Measurements from ENCODE around the gene CCT6A.
"Not testable (repeated sequence)": the region's sequence is repeated elsewhere in the genome, so short reads cannot be mapped to it uniquely, and the experiment has no call there.

CCT6A gene

DNA sequence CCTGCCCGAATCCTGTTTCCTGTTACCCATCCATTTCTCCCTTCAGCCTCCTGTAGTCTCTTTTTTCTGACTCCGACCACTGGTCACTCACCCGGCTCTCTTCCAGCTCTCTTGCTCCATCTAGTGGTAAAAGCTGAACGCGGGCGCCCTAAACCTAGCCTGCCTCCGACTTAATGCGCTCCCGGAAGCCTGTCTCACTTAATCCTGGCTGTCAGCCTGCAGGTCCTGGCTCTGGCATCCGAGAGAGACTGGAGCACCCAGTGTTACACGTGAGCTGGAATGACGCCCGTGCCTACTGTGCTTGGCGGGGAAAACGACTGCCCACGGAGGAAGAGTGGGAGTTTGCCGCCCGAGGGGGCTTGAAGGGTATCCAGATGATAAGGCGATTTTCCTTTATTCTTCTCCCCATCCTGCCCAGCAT, 22.8 kb downstream of the CCT6A start:
- no peak overlapping the region for H2BK15ac ChIP-seq (replicated peaks; ENCODE audit: low read depth)
- no peaks in the 10 kb centered on the region for H3K27me3 ChIP-seq (ENCODE audit: insufficient read depth, low read length, poor library complexity)
- no peak overlapping the region for H4K8ac ChIP-seq (ENCODE audit: low read depth, low read length)
- no peak overlapping the region for H3K23ac ChIP-seq (ENCODE audit: low read length)
- peak; percentile 92 for DNase-seq
- H2BK120ac ChIP-seq (ENCODE audit: low read depth, low read length) = no peak overlapping the region
- H3K36me3 ChIP-seq (ENCODE audit: control insufficient read depth, insufficient read depth, low read length) = no peaks in the 10 kb centered on the region
- no peak overlapping the region for H3K4me2 ChIP-seq (ENCODE audit: low read length)
- no peak overlapping the region for H3K27ac ChIP-seq (ENCODE audit: low read depth, low read length)
- H2AK5ac ChIP-seq (ENCODE audit: low read length) = no peak overlapping the region
- H3K4ac ChIP-seq (ENCODE audit: low read depth, low read length) = no peak overlapping the region
- H3K18ac ChIP-seq (ENCODE audit: low read length) = no peak overlapping the region
- no peaks in the 10 kb centered on the region for H3K4me1 ChIP-seq (ENCODE audit: control insufficient read depth, low read depth, low read length)
- H3K79me2 ChIP-seq (ENCODE audit: control insufficient read depth, insufficient read depth, low read length) = no peaks in the 10 kb centered on the region
- H3K9ac ChIP-seq (ENCODE audit: low read length) = no peak overlapping the region
- WGBS (ENCODE audit: extremely low coverage, insufficient coverage, low lambda C conversion rate) = no CpG with 5 or more reads among the region's 19 CpGs
- no peaks in the 10 kb centered on the region for H3K79me1 ChIP-seq (ENCODE audit: low read length)
- H3K4me3 ChIP-seq (ENCODE audit: low read length) = no peak overlapping the region
- H4K5ac ChIP-seq (ENCODE audit: low read length) = no peak overlapping the region
- H3K56ac ChIP-seq (ENCODE audit: low read length) = no peak overlapping the region
- H2BK5ac ChIP-seq (ENCODE audit: low read length) = no peak overlapping the region

DNA sequence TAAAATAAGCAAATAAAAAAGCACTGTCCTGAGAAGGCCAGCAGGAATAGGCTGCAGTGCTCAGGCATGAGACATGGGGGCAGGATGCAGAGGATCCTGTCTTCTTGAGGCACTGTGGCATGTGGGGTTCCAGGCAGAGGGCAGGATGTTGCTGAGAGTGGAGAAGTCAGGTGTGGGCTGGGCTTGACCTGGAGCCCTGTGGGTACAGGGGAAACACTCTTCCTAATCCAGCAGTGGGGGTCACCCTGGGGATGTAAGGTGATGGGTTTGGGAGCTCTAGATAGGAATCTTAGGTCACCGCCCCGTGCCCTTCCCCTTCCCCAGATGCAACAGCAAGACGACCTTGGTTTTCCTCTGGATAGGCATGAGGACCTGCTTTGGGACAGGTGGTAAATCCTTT, 26.1 kb downstream of the CCT6A start:
- H4K5ac ChIP-seq (ENCODE audit: low read length) = no peak overlapping the region
- no peaks in the 10 kb centered on the region for H3K4me1 ChIP-seq (ENCODE audit: control insufficient read depth, low read depth, low read length)
- no peak for DNase-seq
- H3K4ac ChIP-seq (ENCODE audit: low read depth, low read length) = no peak overlapping the region
- peaks cover 1% of the 10 kb centered on the region for H3K36me3 ChIP-seq (ENCODE audit: control insufficient read depth, insufficient read depth, low read length)
- H3K4me3 ChIP-seq (ENCODE audit: low read length) = no peak overlapping the region
- no peak overlapping the region for H3K23ac ChIP-seq (ENCODE audit: low read length)
- H3K79me2 ChIP-seq (ENCODE audit: control insufficient read depth, insufficient read depth, low read length) = no peaks in the 10 kb centered on the region
- no peak overlapping the region for H3K9ac ChIP-seq (ENCODE audit: low read length)
- no peak overlapping the region for H2AK5ac ChIP-seq (ENCODE audit: low read length)
- no peak overlapping the region for H3K18ac ChIP-seq (ENCODE audit: low read length)
- no peaks in the 10 kb centered on the region for H3K79me1 ChIP-seq (ENCODE audit: low read length)
- H3K4me2 ChIP-seq (ENCODE audit: low read length) = no peak overlapping the region
- H2BK120ac ChIP-seq (ENCODE audit: low read depth, low read length) = no peak overlapping the region
- H2BK5ac ChIP-seq (ENCODE audit: low read length) = no peak overlapping the region
- H3K27me3 ChIP-seq (ENCODE audit: insufficient read depth, low read length, poor library complexity) = no peaks in the 10 kb centered on the region
- H3K27ac ChIP-seq (ENCODE audit: low read depth, low read length) = no peak overlapping the region
- WGBS (ENCODE audit: extremely low coverage, insufficient coverage, low lambda C conversion rate) = no CpG with 5 or more reads among the region's 3 CpGs
- H4K8ac ChIP-seq (ENCODE audit: low read depth, low read length) = no peak overlapping the region
- H2BK15ac ChIP-seq (replicated peaks; ENCODE audit: low read depth) = no peak overlapping the region
- H3K56ac ChIP-seq (ENCODE audit: low read length) = no peak overlapping the region

DNA sequence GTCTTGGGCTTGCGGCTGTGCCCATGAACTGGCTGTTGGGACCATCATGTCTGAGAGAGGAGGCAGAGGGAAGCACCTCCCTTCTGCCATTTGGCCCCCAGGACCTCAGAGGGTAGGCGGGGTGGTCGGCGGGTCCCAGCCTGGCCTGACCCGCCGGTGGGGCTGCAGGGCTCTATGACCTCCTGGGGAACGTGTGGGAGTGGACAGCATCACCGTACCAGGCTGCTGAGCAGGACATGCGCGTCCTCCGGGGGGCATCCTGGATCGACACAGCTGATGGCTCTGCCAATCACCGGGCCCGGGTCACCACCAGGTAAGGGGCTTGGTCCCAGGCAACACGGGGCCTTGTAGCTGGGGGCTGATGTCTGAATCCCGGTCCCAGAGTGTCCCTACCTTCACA, 26.6 kb downstream of the CCT6A start:
- no peak overlapping the region for H3K27ac ChIP-seq (ENCODE audit: low read depth, low read length)
- no peak overlapping the region for H3K18ac ChIP-seq (ENCODE audit: low read length)
- H2BK120ac ChIP-seq (ENCODE audit: low read depth, low read length) = no peak overlapping the region
- H3K79me1 ChIP-seq (ENCODE audit: low read length) = no peaks in the 10 kb centered on the region
- no peak overlapping the region for H3K23ac ChIP-seq (ENCODE audit: low read length)
- H3K9ac ChIP-seq (ENCODE audit: low read length) = no peak overlapping the region
- peaks cover 1% of the 10 kb centered on the region for H3K36me3 ChIP-seq (ENCODE audit: control insufficient read depth, insufficient read depth, low read length)
- no peak overlapping the region for H2AK5ac ChIP-seq (ENCODE audit: low read length)
- H4K5ac ChIP-seq (ENCODE audit: low read length) = no peak overlapping the region
- H2BK5ac ChIP-seq (ENCODE audit: low read length) = no peak overlapping the region
- no peak for DNase-seq
- no peaks in the 10 kb centered on the region for H3K27me3 ChIP-seq (ENCODE audit: insufficient read depth, low read length, poor library complexity)
- no peaks in the 10 kb centered on the region for H3K4me1 ChIP-seq (ENCODE audit: control insufficient read depth, low read depth, low read length)
- no peaks in the 10 kb centered on the region for H3K79me2 ChIP-seq (ENCODE audit: control insufficient read depth, insufficient read depth, low read length)
- no peak overlapping the region for H3K56ac ChIP-seq (ENCODE audit: low read length)
- H3K4me2 ChIP-seq (ENCODE audit: low read length) = no peak overlapping the region
- no peak overlapping the region for H4K8ac ChIP-seq (ENCODE audit: low read depth, low read length)
- WGBS (ENCODE audit: extremely low coverage, insufficient coverage, low lambda C conversion rate) = no CpG with 5 or more reads among the region's 16 CpGs
- H3K4ac ChIP-seq (ENCODE audit: low read depth, low read length) = no peak overlapping the region
- H2BK15ac ChIP-seq (replicated peaks; ENCODE audit: low read depth) = no peak overlapping the region
- H3K4me3 ChIP-seq (ENCODE audit: low read length) = no peak overlapping the region

DNA sequence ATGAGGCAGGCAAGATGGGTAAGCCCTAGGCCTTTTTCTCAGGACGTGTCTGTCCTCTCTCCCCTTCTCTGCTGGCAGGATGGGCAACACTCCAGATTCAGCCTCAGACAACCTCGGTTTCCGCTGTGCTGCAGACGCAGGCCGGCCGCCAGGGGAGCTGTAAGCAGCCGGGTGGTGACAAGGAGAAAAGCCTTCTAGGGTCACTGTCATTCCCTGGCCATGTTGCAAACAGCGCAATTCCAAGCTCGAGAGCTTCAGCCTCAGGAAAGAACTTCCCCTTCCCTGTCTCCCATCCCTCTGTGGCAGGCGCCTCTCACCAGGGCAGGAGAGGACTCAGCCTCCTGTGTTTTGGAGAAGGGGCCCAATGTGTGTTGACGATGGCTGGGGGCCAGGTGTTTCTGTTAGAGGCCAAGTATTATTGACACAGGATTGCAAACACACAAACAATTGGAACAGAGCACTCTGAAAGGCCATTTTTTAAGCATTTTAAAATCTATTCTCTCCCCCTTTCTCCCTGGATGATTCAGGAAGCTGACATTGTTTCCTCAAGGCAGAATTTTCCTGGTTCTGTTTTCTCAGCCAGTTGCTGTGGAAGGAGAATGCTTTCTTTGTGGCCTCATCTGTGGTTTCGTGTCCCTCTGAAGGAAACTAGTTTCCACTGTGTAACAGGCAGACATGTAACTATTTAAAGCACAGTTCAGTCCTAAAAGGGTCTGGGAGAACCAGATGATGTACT, 28.1 kb downstream of the CCT6A start:
- Histone ChIP-seq H3K27me3 (ENCODE audit: insufficient read depth, low read length, poor library complexity) (no peaks in the 10 kb centered on the region), H3K4me1 (ENCODE audit: control insufficient read depth, low read depth, low read length) (no peaks in the 10 kb centered on the region), H2BK15ac (replicated peaks; ENCODE audit: low read depth) (no peak overlapping the region), H2BK5ac (ENCODE audit: low read length) (no peak overlapping the region), H3K18ac (ENCODE audit: low read length) (no peak overlapping the region), H3K36me3 (ENCODE audit: control insufficient read depth, insufficient read depth, low read length) (peaks cover 1% of the 10 kb centered on the region), H3K27ac (ENCODE audit: low read depth, low read length) (no peak overlapping the region), H2AK5ac (ENCODE audit: low read length) (no peak overlapping the region), H2BK120ac (ENCODE audit: low read depth, low read length) (no peak overlapping the region), H4K5ac (ENCODE audit: low read length) (no peak overlapping the region), H3K4ac (ENCODE audit: low read depth, low read length) (no peak overlapping the region), H3K9ac (ENCODE audit: low read length) (no peak overlapping the region), H3K4me3 (ENCODE audit: low read length) (no peak overlapping the region), H3K4me2 (ENCODE audit: low read length) (no peak overlapping the region), H3K79me2 (ENCODE audit: control insufficient read depth, insufficient read depth, low read length) (no peaks in the 10 kb centered on the region), H3K23ac (ENCODE audit: low read length) (no peak overlapping the region), H3K79me1 (ENCODE audit: low read length) (no peaks in the 10 kb centered on the region), H3K56ac (ENCODE audit: low read length) (no peak overlapping the region), H4K8ac (ENCODE audit: low read depth, low read length) (no peak overlapping the region)
- no CpG with 5 or more reads among the region's 12 CpGs for WGBS (ENCODE audit: extremely low coverage, insufficient coverage, low lambda C conversion rate)
- peak; percentile 57 for DNase-seq

DNA sequence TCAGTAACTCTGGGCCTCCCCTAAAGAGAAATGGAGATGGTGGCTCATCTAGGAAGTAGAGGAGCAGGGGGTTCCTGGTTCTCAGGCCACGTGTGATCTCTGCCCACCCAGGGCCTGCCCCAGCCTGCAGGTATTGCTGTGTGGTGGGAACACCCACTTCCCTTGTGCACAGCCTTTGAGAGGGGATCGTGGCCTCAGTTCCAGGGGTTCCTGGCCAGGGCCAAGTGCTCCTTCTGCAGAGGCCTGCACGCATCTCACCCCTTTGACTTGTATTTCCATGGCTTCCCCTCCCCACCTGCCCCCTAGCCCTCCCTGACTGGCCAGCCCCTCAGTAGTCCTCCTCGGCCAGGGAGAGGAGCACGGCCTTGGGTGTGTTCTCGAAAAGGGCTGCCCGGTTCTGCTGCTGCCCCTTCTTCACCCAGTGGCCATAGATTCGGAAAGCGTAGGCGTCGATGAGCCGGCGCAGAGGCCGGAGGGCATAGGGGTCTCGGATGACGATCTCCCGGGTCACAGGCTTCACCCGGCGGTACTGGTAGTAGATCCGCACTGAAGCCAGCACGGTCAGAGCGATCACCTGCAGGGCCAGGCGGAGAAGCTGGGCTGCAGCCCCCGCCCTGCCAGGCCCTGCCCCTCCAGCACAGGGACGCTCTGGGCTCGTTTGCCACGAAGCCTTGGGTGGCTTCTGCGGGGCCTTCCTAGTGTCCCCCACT, 29.3 kb downstream of the CCT6A start:
- H3K27me3 ChIP-seq (ENCODE audit: insufficient read depth, low read length, poor library complexity); H3K36me3 ChIP-seq (ENCODE audit: control insufficient read depth, insufficient read depth, low read length); H3K4me2 ChIP-seq (ENCODE audit: low read length); H4K5ac ChIP-seq (ENCODE audit: low read length); H2BK5ac ChIP-seq (ENCODE audit: low read length); H3K79me1 ChIP-seq (ENCODE audit: low read length); H3K27ac ChIP-seq (ENCODE audit: low read depth, low read length); H3K4ac ChIP-seq (ENCODE audit: low read depth, low read length); H2BK15ac ChIP-seq (replicated peaks; ENCODE audit: low read depth); H3K4me3 ChIP-seq (ENCODE audit: low read length); H3K18ac ChIP-seq (ENCODE audit: low read length); H3K9ac ChIP-seq (ENCODE audit: low read length); H3K56ac ChIP-seq (ENCODE audit: low read length); H3K23ac ChIP-seq (ENCODE audit: low read length); H4K8ac ChIP-seq (ENCODE audit: low read depth, low read length); H3K79me2 ChIP-seq (ENCODE audit: control insufficient read depth, insufficient read depth, low read length); DNase-seq; H3K4me1 ChIP-seq (ENCODE audit: control insufficient read depth, low read depth, low read length); H2AK5ac ChIP-seq (ENCODE audit: low read length); H2BK120ac ChIP-seq (ENCODE audit: low read depth, low read length): not testable (repeated sequence)
- no CpG with 5 or more reads among the region's 28 CpGs for WGBS (ENCODE audit: extremely low coverage, insufficient coverage, low lambda C conversion rate)
